Mononuclear cell (primary cell): Measurements from ENCODE around the gene FARS2. TPM values are rescaled to one million over a fixed set of nuclear protein-coding genes. Genes with fewer than 3 reads are reported as not detected.

ENCODE experiments used
- H3K27me3 ChIP-seq: 2 replicates; pipeline ENCODE4 v1.6.0; 2011; ENCODE audit warnings: low read length, control low read depth; ENCODE audit not compliant: insufficient read depth
- H3K4me1 ChIP-seq: 2 replicates; pipeline ENCODE4 v1.5.1; 2011; ENCODE audit warnings: mild to moderate bottlenecking, low read length, control low read depth; ENCODE audit not compliant: insufficient read depth
- H3K4me3 ChIP-seq: 2 replicates; pipeline ENCODE4 v1.5.1; 2011; ENCODE audit warnings: mild to moderate bottlenecking, low read length, moderate library complexity
- H3K9me3 ChIP-seq: 2 replicates; pipeline ENCODE4 v1.5.1; 2011; ENCODE audit warnings: low read depth, mild to moderate bottlenecking, control low read depth, low read length
- total RNA-seq: library from RNA; depleted of rRNA; stranded (reverse); fragments of >200 nt; gene quantifications from one replicate; pipeline ENCODE4 v1.2.3, GENCODE V29; 2012

The FARS2 gene
- total RNA-seq, 1 donor, result 13.5 TPM

DNA sequence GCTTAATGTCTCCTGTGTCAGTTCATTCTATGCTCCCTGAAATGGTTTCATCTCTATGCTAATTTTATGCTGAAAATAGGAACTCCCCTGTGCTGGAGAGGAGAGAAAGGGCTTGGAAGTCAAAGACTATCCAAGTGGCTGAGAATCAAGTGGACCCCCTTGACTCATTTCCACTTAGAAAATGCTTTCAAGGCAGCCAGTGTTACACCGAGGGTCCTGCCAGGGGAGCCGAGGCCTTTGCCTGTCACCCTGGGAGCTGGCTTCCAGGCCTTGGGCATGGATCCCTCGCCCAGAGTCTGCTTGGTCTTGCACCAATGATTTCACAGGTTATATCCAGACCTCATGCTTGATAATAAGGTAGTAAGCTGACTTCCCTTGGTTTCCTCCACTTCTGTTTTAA, 402.8 kb downstream of the FARS2 start:
- Histone ChIP-seq H3K4me3 (no peak overlapping the region), H3K9me3 (no peaks in the 10 kb centered on the region), H3K4me1 (peaks cover 25% of the 10 kb centered on the region), H3K27me3 (no peaks in the 10 kb centered on the region)

GRCh38 chr6:5665173-5665572, 403.9 kb downstream of the FARS2 start:
- H3K4me3 ChIP-seq, result no peak overlapping the region
- no peaks in the 10 kb centered on the region for H3K9me3 ChIP-seq
- no peaks in the 10 kb centered on the region for H3K27me3 ChIP-seq
- peaks cover 25% of the 10 kb centered on the region for H3K4me1 ChIP-seq

DNA sequence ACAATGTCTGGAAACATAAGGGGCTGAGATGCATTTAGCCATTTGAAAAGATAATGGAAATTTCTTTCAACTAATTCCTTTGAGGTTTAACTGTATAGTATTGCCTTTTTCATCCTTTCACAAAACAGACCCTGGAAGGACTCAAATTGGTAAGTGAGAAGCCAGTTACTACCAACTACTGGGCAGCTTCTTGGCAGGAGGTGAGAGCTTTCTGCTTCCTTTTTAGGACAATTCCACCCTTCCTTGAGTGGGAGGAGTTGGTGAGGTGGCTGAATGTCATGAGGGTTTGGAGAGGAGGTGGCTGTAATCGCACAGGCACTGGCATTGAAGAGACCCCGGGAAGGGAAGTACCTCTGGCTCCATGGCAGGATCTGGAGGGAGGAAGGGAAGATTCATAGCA, 404.4 kb downstream of the FARS2 start:
- Histone ChIP-seq H3K9me3 (no peaks in the 10 kb centered on the region), H3K4me3 (no peak overlapping the region), H3K27me3 (no peaks in the 10 kb centered on the region), H3K4me1 (peaks cover 27% of the 10 kb centered on the region)

- H3K27me3 ChIP-seq, result no peaks in the 10 kb centered on the region
- no peak overlapping the region for H3K4me3 ChIP-seq
- H3K4me1 ChIP-seq, result peaks cover 37% of the 10 kb centered on the region
- no peaks in the 10 kb centered on the region for H3K9me3 ChIP-seq
These were observed 405.4 kb downstream of the FARS2 start for GRCh38 chr6:5666695-5667094.

GRCh38 chr6:5667737-5668136, 406.4 kb downstream of the FARS2 start:
- H3K27me3 ChIP-seq, result no peaks in the 10 kb centered on the region
- H3K4me3 ChIP-seq, result no peak overlapping the region
- peaks cover 47% of the 10 kb centered on the region for H3K4me1 ChIP-seq
- H3K9me3 ChIP-seq, result no peaks in the 10 kb centered on the region

DNA sequence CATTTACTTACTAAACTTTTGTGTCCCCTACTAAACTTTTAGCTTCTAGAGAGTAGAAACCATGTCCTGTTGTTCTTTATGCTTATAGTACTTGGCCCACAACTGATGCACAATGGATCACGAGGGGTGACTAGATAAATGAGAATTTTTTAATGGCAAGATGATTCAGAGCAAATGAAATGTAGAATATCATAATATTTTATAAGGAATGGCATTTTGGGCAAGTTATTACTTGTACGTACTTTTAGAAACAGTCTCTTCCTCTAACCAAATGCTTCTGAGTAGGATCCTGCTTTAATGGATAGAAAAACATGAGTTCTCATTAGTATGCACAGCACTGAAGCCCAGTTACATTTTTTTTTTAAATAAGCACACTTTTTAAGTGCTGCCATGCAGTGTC, 409.1 kb downstream of the FARS2 start:
- Histone ChIP-seq H3K4me3 (no peak overlapping the region), H3K4me1 (peaks cover 59% of the 10 kb centered on the region), H3K27me3 (no peaks in the 10 kb centered on the region), H3K9me3 (no peaks in the 10 kb centered on the region)

- H3K27me3 ChIP-seq, result no peaks in the 10 kb centered on the region
- no peaks in the 10 kb centered on the region for H3K9me3 ChIP-seq
- no peak overlapping the region for H3K4me3 ChIP-seq
- H3K4me1 ChIP-seq, result peaks cover 53% of the 10 kb centered on the region
These were observed 409.7 kb downstream of the FARS2 start for GRCh38 chr6:5670811-5671561.

GRCh38 chr6:5671601-5672559, 410.6 kb downstream of the FARS2 start:
- Histone ChIP-seq H3K9me3 (no peaks in the 10 kb centered on the region), H3K4me3 (no peak overlapping the region), H3K4me1 (peaks cover 48% of the 10 kb centered on the region)

GRCh38 chr6:5672581-5673011, 411.3 kb downstream of the FARS2 start:
- Histone ChIP-seq H3K9me3 (no peaks in the 10 kb centered on the region), H3K4me1 (peaks cover 45% of the 10 kb centered on the region), H3K27me3 (no peaks in the 10 kb centered on the region), H3K4me3 (no peak overlapping the region)

More at GRCh38 chr6:5671601-5672559, 410.6 kb downstream of the FARS2 start:
- H3K27me3 ChIP-seq, result no peaks in the 10 kb centered on the region

GRCh38 chr6:5673019-5673790, 411.9 kb downstream of the FARS2 start:
- Histone ChIP-seq H3K4me1 (peaks cover 42% of the 10 kb centered on the region), H3K27me3 (no peaks in the 10 kb centered on the region), H3K4me3 (no peak overlapping the region), H3K9me3 (no peaks in the 10 kb centered on the region)

GRCh38 chr6:5674141-5674540, 412.8 kb downstream of the FARS2 start:
- Histone ChIP-seq H3K4me1 (peaks cover 47% of the 10 kb centered on the region), H3K4me3 (no peak overlapping the region), H3K27me3 (no peaks in the 10 kb centered on the region), H3K9me3 (no peaks in the 10 kb centered on the region)

DNA sequence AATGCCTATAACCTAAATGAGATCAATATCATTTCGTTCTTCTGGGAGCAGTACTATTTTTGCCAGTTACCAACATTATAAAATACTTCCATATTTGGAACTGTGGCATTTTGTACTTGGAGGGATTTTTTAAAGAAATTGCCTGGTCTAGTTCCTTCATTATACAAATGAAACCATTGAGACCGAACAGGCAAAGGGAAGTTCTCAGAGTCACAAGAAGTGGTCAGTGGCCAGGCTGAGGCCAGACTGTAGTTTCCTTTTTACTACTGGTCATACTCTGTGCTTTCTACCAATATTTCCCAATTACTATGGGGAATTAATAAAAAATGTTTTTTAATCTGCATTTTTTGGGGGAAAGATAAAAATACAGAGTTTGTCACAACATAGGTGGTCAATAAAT, 413.4 kb downstream of the FARS2 start:
- no peaks in the 10 kb centered on the region for H3K9me3 ChIP-seq
- no peaks in the 10 kb centered on the region for H3K27me3 ChIP-seq
- peaks cover 53% of the 10 kb centered on the region for H3K4me1 ChIP-seq
- no peak overlapping the region for H3K4me3 ChIP-seq

DNA sequence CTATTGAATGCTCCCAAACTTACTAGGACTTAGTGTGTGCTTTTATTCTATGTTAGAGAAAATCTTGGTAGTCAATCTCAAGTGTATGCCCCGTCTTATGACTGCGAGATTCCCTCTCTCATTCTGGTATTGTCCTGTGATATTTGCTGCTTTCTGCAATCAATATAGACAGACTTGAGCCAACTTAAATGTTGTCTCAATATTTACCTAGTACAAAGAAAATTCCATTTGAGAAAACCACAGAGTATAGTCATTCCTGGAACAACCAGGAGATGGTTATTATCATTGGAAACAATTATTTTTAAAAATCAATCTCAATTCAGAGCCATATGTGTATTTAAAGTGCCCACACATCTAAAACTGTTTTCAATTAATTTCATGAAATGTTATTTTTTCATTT, 415.4 kb downstream of the FARS2 start:
- H3K9me3 ChIP-seq, result no peaks in the 10 kb centered on the region
- H3K4me1 ChIP-seq, result peaks cover 56% of the 10 kb centered on the region
- no peak overlapping the region for H3K4me3 ChIP-seq
- no peaks in the 10 kb centered on the region for H3K27me3 ChIP-seq

DNA sequence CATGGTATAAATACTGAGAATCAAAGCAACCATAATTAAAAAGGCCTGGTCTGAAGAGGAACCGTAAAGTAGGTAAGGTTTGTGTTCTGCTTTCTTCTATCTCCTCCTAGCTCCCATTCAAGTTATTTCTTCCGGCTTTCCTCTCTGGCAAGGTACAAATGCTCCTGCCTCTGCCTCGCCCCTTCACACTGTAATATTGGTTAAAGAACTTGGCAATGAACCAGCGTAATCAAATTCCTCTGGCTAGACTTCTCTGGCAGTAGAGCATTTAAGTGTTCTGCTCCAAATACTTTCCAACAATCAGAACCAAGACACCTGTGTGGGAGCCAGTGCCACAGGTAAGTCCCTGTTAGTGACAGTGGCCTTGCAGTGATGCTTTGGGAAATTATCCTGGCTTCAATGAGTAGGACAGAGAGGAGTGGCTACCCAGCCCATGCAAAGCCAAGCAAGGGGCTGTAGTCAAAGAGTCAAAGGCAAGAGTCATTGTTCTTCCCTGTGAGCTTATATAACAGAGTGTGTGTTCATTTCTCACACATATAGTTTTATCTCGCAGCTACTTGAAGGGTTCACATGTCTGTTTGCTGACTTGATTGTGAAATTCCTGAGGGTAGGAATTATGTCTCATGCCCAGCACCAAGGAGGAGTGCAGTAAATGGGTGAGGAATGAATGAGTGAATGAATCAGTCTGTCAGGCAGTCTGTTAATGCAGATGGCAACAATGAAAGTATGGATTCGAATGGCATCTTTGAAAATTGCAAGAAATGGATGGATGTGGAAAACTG, 416.1 kb downstream of the FARS2 start:
- H3K27me3 ChIP-seq, result no peaks in the 10 kb centered on the region
- peaks cover 51% of the 10 kb centered on the region for H3K4me1 ChIP-seq
- H3K9me3 ChIP-seq, result no peaks in the 10 kb centered on the region
- no peak overlapping the region for H3K4me3 ChIP-seq
